Prostate gland (tissue), 2 donors: ENCODE measurements around the gene SLC7A10. TPM values are rescaled to one million over a fixed set of nuclear protein-coding genes. Genes with fewer than 3 reads are reported as not detected.

Experiments
- DNase-seq: peaks from one replicate; pipeline ENCODE4 v3.0.0-alpha.2; 2019; ENCODE audit warnings: low spot score
- H3K27ac ChIP-seq, 2 donors: fragments of 200-600 bp; sonication (generic); 2 replicates each; pipeline ENCODE4 v1.5.1; 2017 to 2019
- H3K27me3 ChIP-seq: fragments of 200-600 bp; sonication (generic); replicated peaks from 2 replicates; pipeline ENCODE4 v1.5.1; 2019; ENCODE audit not compliant: insufficient read depth
- H3K36me3 ChIP-seq, 2 donors: fragments of 200-600 bp; sonication (generic); 1 replicate in 1 of 2; 2 replicates in 1 of 2; pipeline versions ENCODE4 v1.5.1 to v1.8.1; 2017 to 2019
- H3K4me1 ChIP-seq: fragments of 200-600 bp; sonication (generic); replicated peaks from 2 replicates; pipeline ENCODE4 v1.5.1; 2019
- H3K4me3 ChIP-seq, 2 donors: fragments of 200-600 bp; sonication (generic); 2 replicates each; pipeline ENCODE4 v1.5.1; 2017 to 2019
- H3K9me3 ChIP-seq: fragments of 200-600 bp; sonication (generic); 2 replicates; pipeline ENCODE4 v1.5.1; 2017
- CTCF ChIP-seq, 4 experiments: fragments of 200-600 bp in 2 of 4; fragments of 450-650 bp in 2 of 4; sonication (generic) in 2 of 4; IDR thresholded peaks; 1 replicate in 3 of 4; 2 replicates in 1 of 4; pipeline ENCODE4 v1.5.1; 2016 to 2019; ENCODE audit warnings: antibody characterized with exemption in 4 of 4, mild to moderate bottlenecking in 2 of 4, moderate library complexity in 2 of 4
- POLR2A ChIP-seq: fragments of 450-650 bp; IDR thresholded peaks from one replicate; pipeline ENCODE4 v1.6.1; 2016; ENCODE audit warnings: antibody characterized with exemption, mild to moderate bottlenecking
- POLR2AphosphoS5 ChIP-seq: sonication (generic); formaldehyde crosslinking; IDR thresholded peaks from one replicate; pipeline ENCODE4 v1.6.1; 2017; ENCODE audit warnings: antibody characterized with exemption
- WGBS: methylation state at CpG from one replicate; pipeline ENCODE4 v1.1.5; 2018; 5-methylcytosine and 5-hydroxymethylcytosine counted together
- intact Hi-C: fragments of 100-400 bp; cut with DNase I; formaldehyde crosslinking; loops from one replicate; pipeline ENCODE4 v1.14.2; 2022
- total RNA-seq, 2 donors: library from RNA; depleted of rRNA; stranded (reverse); fragments of >200 nt; gene quantifications; one replicate each; pipeline ENCODE4 v1.1.0, GENCODE V29; 2016

Gene SLC7A10
- total RNA-seq, 2 donors from 2014 or later, result 3.5 TPM; not detected in 1

DNA sequence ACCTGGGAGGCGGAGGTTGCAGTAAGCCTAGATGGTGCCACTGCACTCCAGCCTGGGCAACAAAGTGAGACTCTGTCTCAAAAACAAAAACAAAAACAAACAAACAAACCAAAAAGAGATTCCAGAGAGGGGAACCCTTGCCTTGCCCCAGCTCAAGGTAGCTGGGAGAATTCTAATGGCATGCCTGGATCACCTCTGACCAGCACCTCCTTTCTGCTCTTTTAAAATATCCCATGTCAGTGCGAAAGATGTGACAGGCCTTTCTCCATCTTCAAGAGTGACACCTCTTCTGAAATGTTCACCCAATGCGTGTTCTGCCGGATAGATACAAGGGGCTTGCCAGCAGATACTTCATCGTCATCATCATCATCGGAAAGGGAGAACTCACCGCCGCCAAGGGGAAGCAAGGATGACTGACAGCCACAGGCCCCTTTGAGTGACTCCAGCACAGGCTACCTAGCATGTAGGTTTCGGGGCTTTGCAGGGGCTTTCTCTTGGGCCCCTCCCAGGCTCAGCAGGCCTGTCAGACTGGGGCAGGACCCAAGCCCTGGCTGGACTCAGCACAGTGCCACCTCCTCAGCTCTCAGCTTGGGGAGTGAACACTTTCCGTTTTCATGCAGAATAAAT lies 50.4 kb downstream of the SLC7A10 start:
- WGBS, result 93% methylated on average over 10 of the region's 10 CpGs
- DNase-seq, result no peak
- no peaks in the 10 kb centered on the region for H3K9me3 ChIP-seq
- no peaks in the 10 kb centered on the region for H3K36me3 ChIP-seq
- no peak overlapping the region for H3K27ac ChIP-seq
- no peaks in the 10 kb centered on the region for H3K4me1 ChIP-seq
- H3K27me3 ChIP-seq, result no peaks in the 10 kb centered on the region
- TF ChIP-seq POLR2AphosphoS5, result no peak
- TF ChIP-seq POLR2A, result no peak
- no peak for TF ChIP-seq CTCF (IDR thresholded peaks at IDR 0.05)
- no peak overlapping the region for H3K4me3 ChIP-seq
- intact Hi-C loops, result no loop called here

DNA sequence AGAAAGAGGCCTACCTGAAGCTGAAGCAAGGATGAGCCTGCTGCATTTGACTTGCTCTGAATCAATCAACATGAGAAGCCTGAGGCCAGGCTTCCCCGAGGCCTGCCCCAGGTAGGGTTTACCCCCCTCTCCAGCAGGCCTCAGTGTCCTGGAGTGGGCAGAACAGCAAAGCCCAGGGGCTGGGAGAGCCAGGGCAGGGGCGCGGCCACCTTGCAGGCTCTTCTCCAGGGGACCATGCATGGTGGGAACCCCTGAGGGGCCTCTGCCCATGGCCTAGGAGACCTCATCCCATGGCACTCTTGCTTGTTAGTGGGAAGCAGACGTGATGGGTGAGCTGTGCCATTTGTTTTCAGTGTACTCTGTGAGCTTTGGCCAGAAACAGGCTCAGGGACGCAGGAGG lies 51.5 kb downstream of the SLC7A10 start:
- no peaks in the 10 kb centered on the region for H3K27me3 ChIP-seq
- DNase-seq, result no peak
- intact Hi-C loops, result no loop called here
- WGBS, result 89% methylated on average over 5 of the region's 5 CpGs
- TF ChIP-seq POLR2A (no peak), POLR2AphosphoS5 (no peak), CTCF (IDR thresholded peaks at IDR 0.05) (no peak)
- H3K4me3 ChIP-seq, result no peak overlapping the region
- no peaks in the 10 kb centered on the region for H3K4me1 ChIP-seq
- H3K36me3 ChIP-seq, result no peaks in the 10 kb centered on the region
- H3K9me3 ChIP-seq, result no peaks in the 10 kb centered on the region
- H3K27ac ChIP-seq, result no peak overlapping the region

DNA sequence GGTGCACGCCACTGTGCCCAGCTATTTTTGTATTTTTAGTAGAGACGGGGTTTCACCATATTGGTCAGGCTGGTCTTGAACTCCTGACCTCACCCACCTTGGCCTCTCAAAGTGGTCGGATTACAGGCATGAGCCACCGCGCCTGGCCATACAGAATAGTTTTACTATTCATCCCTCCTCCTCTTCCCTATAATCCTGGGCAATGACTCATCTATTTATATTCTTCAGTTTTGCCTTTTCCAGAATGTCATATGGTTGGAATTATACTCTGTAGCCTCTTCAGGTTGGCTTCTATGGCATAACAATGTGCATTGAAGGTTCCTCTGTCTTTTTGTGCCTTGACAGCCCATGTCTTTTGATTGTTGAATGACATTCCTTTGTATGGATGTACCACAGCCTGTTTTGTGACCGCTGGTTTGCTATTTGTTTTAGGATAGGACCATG lies 53.7 kb downstream of the SLC7A10 start:
- no peak for DNase-seq
- intact Hi-C loops, result no loop called here
- H3K4me1 ChIP-seq, result no peaks in the 10 kb centered on the region
- no peak overlapping the region for H3K4me3 ChIP-seq
- H3K27ac ChIP-seq, result no peak overlapping the region
- H3K27me3 ChIP-seq, result no peaks in the 10 kb centered on the region
- H3K36me3 ChIP-seq, result no peaks in the 10 kb centered on the region
- 78% methylated on average over 6 of the region's 6 CpGs for WGBS
- no peaks in the 10 kb centered on the region for H3K9me3 ChIP-seq
- no peak for TF ChIP-seq POLR2AphosphoS5
- no peak for TF ChIP-seq POLR2A
- no peak for TF ChIP-seq CTCF (IDR thresholded peaks at IDR 0.05)

GRCh38 chr19:33171222-33171795 lies 54.3 kb downstream of the SLC7A10 start:
- Histone ChIP-seq H3K27me3 (no peaks in the 10 kb centered on the region), H3K27ac (no peak overlapping the region), H3K9me3 (no peaks in the 10 kb centered on the region), H3K36me3 (no peaks in the 10 kb centered on the region), H3K4me3 (no peak overlapping the region), H3K4me1 (no peaks in the 10 kb centered on the region)
- WGBS, result 89% methylated on average over 1 of the region's 1 CpG
- no peak for TF ChIP-seq POLR2A
- no peak for TF ChIP-seq POLR2AphosphoS5
- no peak for TF ChIP-seq CTCF (IDR thresholded peaks at IDR 0.05)
- no peak for DNase-seq
- intact Hi-C loops, result no loop called here

GRCh38 chr19:33168528-33168927 lies 57.1 kb downstream of the SLC7A10 start:
- no peaks in the 10 kb centered on the region for H3K27me3 ChIP-seq
- H3K36me3 ChIP-seq, result no peaks in the 10 kb centered on the region
- TF ChIP-seq CTCF (IDR thresholded peaks at IDR 0.05), result no peak
- TF ChIP-seq POLR2A, result no peak
- H3K27ac ChIP-seq, result no peak overlapping the region
- H3K4me1 ChIP-seq, result no peaks in the 10 kb centered on the region
- intact Hi-C loops, result no loop called here
- DNase-seq, result no peak
- WGBS, result 100% methylated on average over 1 of the region's 1 CpG
- no peak overlapping the region for H3K4me3 ChIP-seq
- no peaks in the 10 kb centered on the region for H3K9me3 ChIP-seq
